GM19372 (cell line): ENCODE data around the gene DYNC1LI2.

Source experiments
- ATAC-seq: cut with Tn5 transposase; IDR thresholded peaks from one replicate; pipeline ENCODE4 v1.9.1; 2021; ENCODE audit warnings: mild to moderate bottlenecking, low read depth, moderate library complexity; ENCODE audit not compliant: unreplicated experiment

Gene DYNC1LI2

GRCh38 chr16:66741169-66741900, 10.1 kb downstream of the DYNC1LI2 start:
- no peak for ATAC-seq

- no peak for ATAC-seq
These were observed 10.9 kb downstream of the DYNC1LI2 start for GRCh38 chr16:66740533-66740932.

- ATAC-seq: no peak
These were observed 11.4 kb downstream of the DYNC1LI2 start for GRCh38 chr16:66740010-66740409.

- ATAC-seq: no peak
These were observed 15.5 kb downstream of the DYNC1LI2 start for GRCh38 chr16:66735891-66736290.

- ATAC-seq: no peak
These were observed 20.3 kb downstream of the DYNC1LI2 start for GRCh38 chr16:66731101-66731500.

- ATAC-seq: no peak
These were observed 22.6 kb downstream of the DYNC1LI2 start for GRCh38 chr16:66728804-66729203.

- no peak for ATAC-seq
These were observed 23.2 kb downstream of the DYNC1LI2 start for GRCh38 chr16:66728117-66728787.

- no peak for ATAC-seq
These were observed 30.6 kb downstream of the DYNC1LI2 start for GRCh38 chr16:66720766-66721165.

- no peak for ATAC-seq
These were observed 32.2 kb downstream of the DYNC1LI2 start for GRCh38 chr16:66719246-66719645.

GRCh38 chr16:66717776-66718175, 33.6 kb downstream of the DYNC1LI2 start:
- ATAC-seq: no peak

- peak; percentile 65 for ATAC-seq
These were observed 34.2 kb downstream of the DYNC1LI2 start for GRCh38 chr16:66717112-66717675.

- no peak for ATAC-seq
These were observed 36.6 kb downstream of the DYNC1LI2 start for GRCh38 chr16:66714654-66715307.

GRCh38 chr16:66714062-66714461, 37.3 kb downstream of the DYNC1LI2 start:
- ATAC-seq: no peak

- ATAC-seq: no peak
These were observed 38.3 kb downstream of the DYNC1LI2 start for GRCh38 chr16:66713076-66713475.

GRCh38 chr16:66712512-66712911, 38.9 kb downstream of the DYNC1LI2 start:
- no peak for ATAC-seq

GRCh38 chr16:66711581-66711980, 39.8 kb downstream of the DYNC1LI2 start:
- ATAC-seq: no peak

- no peak for ATAC-seq
These were observed 44.9 kb downstream of the DYNC1LI2 start for GRCh38 chr16:66706506-66706880.

GRCh38 chr16:66705790-66706505, 45.5 kb downstream of the DYNC1LI2 start:
- ATAC-seq: no peak

- ATAC-seq: no peak
These were observed 47.8 kb downstream of the DYNC1LI2 start for GRCh38 chr16:66703406-66704215.

- ATAC-seq: no peak
These were observed 49.9 kb downstream of the DYNC1LI2 start for GRCh38 chr16:66701516-66701915.
